ENCODE data around the gene NCKAP5. TPM values are rescaled to one million over a fixed set of nuclear protein-coding genes. Genes with fewer than 3 reads are reported as not detected.

Gene NCKAP5
- total and polyA plus RNA-seq, 2 experiments from 2014 or later, result 0.21 to 0.31 TPM

DNA sequence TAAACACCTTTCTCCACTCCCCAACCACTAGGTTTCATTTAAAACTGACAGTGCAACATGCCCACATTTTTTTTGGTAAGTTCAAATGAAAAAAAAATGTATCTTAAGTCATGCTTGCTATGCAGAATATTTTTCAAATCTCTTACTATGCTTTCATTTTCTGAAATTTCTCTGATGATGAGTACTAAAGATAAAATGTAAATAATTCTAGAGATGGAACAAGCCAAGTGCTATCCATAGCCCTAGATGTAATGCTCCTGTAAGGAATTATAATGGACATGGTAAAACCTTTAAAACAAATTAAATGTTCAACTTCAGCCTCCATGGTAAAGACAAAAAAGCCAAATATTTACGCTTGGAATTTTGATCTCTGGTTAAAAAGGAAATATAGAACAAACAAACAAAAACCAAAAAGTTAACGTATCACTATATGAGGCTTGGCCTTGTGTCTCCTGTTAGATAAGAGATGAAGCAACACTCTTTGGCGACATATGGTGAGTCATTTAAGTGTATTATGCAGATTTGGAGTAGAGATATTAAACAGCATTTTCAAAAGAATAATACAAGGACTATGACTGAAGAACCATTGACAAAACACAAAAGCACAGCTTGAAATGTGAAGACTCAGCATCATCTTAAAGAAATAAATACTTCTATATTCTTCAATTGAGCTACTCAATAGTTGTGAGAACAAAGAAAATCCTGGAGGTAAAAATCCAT is 506.2 kb downstream of the NCKAP5 start:
- TF ChIP-seq, protein P1, sequence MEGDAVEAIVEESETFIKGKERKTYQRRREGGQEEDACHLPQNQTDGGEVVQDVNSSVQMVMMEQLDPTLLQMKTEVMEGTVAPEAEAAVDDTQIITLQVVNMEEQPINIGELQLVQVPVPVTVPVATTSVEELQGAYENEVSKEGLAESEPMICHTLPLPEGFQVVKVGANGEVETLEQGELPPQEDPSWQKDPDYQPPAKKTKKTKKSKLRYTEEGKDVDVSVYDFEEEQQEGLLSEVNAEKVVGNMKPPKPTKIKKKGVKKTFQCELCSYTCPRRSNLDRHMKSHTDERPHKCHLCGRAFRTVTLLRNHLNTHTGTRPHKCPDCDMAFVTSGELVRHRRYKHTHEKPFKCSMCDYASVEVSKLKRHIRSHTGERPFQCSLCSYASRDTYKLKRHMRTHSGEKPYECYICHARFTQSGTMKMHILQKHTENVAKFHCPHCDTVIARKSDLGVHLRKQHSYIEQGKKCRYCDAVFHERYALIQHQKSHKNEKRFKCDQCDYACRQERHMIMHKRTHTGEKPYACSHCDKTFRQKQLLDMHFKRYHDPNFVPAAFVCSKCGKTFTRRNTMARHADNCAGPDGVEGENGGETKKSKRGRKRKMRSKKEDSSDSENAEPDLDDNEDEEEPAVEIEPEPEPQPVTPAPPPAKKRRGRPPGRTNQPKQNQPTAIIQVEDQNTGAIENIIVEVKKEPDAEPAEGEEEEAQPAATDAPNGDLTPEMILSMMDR (IDR thresholded peaks at IDR 0.05; ENCODE audit: low read depth, low read length), result no peak
- H3K4me3 ChIP-seq, result no peak overlapping the region
- H3K36me3 ChIP-seq, result no peaks in the 10 kb centered on the region
- H3K27me3 ChIP-seq, result no peaks in the 10 kb centered on the region
- H3K27ac ChIP-seq, result no peak overlapping the region
- no peak for DNase-seq (ENCODE audit: low read depth in 1 of 2, low spot score in 1 of 2)
- no peaks in the 10 kb centered on the region for H3K9me3 ChIP-seq (ENCODE audit: low read depth)
- no peaks in the 10 kb centered on the region for H3K4me1 ChIP-seq (ENCODE audit: low read depth)

- Histone ChIP-seq H3K36me3 (no peaks in the 10 kb centered on the region), H3K27ac (no peak overlapping the region), H3K27me3 (no peaks in the 10 kb centered on the region), H3K9me3 (ENCODE audit: low read depth) (no peaks in the 10 kb centered on the region), H3K4me1 (ENCODE audit: low read depth) (no peaks in the 10 kb centered on the region), H3K4me3 (no peak overlapping the region)
- DNase-seq (ENCODE audit: low read depth in 1 of 2, low spot score in 1 of 2), result no peak
- TF ChIP-seq, protein P1 (IDR thresholded peaks at IDR 0.05; ENCODE audit: low read depth, low read length), result no peak
These were observed 514.0 kb downstream of the NCKAP5 start for GRCh38 chr2:133054297-133054696.

- no peaks in the 10 kb centered on the region for H3K9me3 ChIP-seq (ENCODE audit: low read depth)
- no peaks in the 10 kb centered on the region for H3K27me3 ChIP-seq
- H3K36me3 ChIP-seq, result no peaks in the 10 kb centered on the region
- H3K27ac ChIP-seq, result no peak overlapping the region
- H3K4me1 ChIP-seq (ENCODE audit: low read depth), result no peaks in the 10 kb centered on the region
- no peak overlapping the region for H3K4me3 ChIP-seq
- TF ChIP-seq, protein P1 (IDR thresholded peaks at IDR 0.05; ENCODE audit: low read depth, low read length), result no peak
- no peak for DNase-seq (ENCODE audit: low read depth in 1 of 2, low spot score in 1 of 2)
These were observed 514.7 kb downstream of the NCKAP5 start for GRCh38 chr2:133053541-133053940.

GRCh38 chr2:133045787-133046186 is 522.5 kb downstream of the NCKAP5 start:
- Histone ChIP-seq H3K27me3 (no peaks in the 10 kb centered on the region), H3K4me3 (no peak overlapping the region), H3K27ac (no peak overlapping the region), H3K9me3 (ENCODE audit: low read depth) (no peaks in the 10 kb centered on the region), H3K4me1 (ENCODE audit: low read depth) (no peaks in the 10 kb centered on the region), H3K36me3 (no peaks in the 10 kb centered on the region)
- DNase-seq (ENCODE audit: low read depth in 1 of 2, low spot score in 1 of 2), result no peak
- TF ChIP-seq, protein P1 (IDR thresholded peaks at IDR 0.05; ENCODE audit: low read depth, low read length), result no peak

DNA sequence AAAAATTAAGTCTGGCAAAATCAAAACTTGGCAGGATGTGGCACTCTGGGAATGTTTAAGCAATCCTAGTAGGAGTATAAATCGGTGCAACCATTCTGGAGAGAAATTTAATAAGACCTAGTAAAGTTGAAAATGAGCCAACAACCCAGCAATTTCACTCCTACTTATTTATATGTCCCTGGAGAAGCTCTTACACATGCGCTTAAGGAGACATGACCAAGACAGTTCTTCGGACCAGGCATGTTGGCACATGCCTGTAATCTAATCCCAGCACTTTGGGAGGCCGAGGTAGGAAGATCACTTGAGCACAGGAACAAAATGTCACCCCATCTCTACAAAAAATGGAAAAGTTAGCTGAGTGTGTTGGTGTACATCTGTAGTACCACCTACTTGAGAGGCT is 523.7 kb downstream of the NCKAP5 start:
- no peaks in the 10 kb centered on the region for H3K9me3 ChIP-seq (ENCODE audit: low read depth)
- H3K4me3 ChIP-seq, result no peak overlapping the region
- H3K27ac ChIP-seq, result no peak overlapping the region
- TF ChIP-seq, protein P1 (IDR thresholded peaks at IDR 0.05; ENCODE audit: low read depth, low read length), result no peak
- H3K27me3 ChIP-seq, result no peaks in the 10 kb centered on the region
- no peak for DNase-seq (ENCODE audit: low read depth in 1 of 2, low spot score in 1 of 2)
- H3K36me3 ChIP-seq, result no peaks in the 10 kb centered on the region
- H3K4me1 ChIP-seq (ENCODE audit: low read depth), result no peaks in the 10 kb centered on the region

Data from cardiac muscle cell (in vitro differentiated cells and primary cell).